ENCODE measurements around the gene CPVL.

Gene CPVL

GRCh38 chr7:29007127-29007526 lies 139.2 kb downstream of the CPVL start:
- no peak for DNase-seq (ENCODE audit: low read depth in 1 of 2, low spot score in 1 of 2)

- DNase-seq (ENCODE audit: low read depth in 1 of 2, low spot score in 1 of 2): no peak
These were observed 140.5 kb downstream of the CPVL start for GRCh38 chr7:29005829-29006228.

GRCh38 chr7:29005406-29005805 lies 140.9 kb downstream of the CPVL start:
- no peak for DNase-seq (ENCODE audit: low read depth in 1 of 2, low spot score in 1 of 2)

GRCh38 chr7:29003703-29004102 lies 142.6 kb downstream of the CPVL start:
- DNase-seq (ENCODE audit: low read depth in 1 of 2, low spot score in 1 of 2): no peak

- DNase-seq (ENCODE audit: low read depth in 1 of 2, low spot score in 1 of 2): no peak
These were observed 145.6 kb downstream of the CPVL start for GRCh38 chr7:29000717-29001076.

- no peak for DNase-seq (ENCODE audit: low read depth in 1 of 2, low spot score in 1 of 2)
These were observed 146.2 kb downstream of the CPVL start for GRCh38 chr7:28999895-29000716.

- DNase-seq (ENCODE audit: low read depth in 1 of 2, low spot score in 1 of 2): no peak
These were observed 146.9 kb downstream of the CPVL start for GRCh38 chr7:28999427-28999826.

GRCh38 chr7:28998105-28998504 lies 148.2 kb downstream of the CPVL start:
- DNase-seq (ENCODE audit: low read depth in 1 of 2, low spot score in 1 of 2): no peak

GRCh38 chr7:28996836-28997235 lies 149.5 kb downstream of the CPVL start:
- no peak for DNase-seq (ENCODE audit: low read depth in 1 of 2, low spot score in 1 of 2)

GRCh38 chr7:28993371-28993770 lies 153.0 kb downstream of the CPVL start:
- no peak for DNase-seq (ENCODE audit: low read depth in 1 of 2, low spot score in 1 of 2)

- no peak for DNase-seq (ENCODE audit: low read depth in 1 of 2, low spot score in 1 of 2)
These were observed 153.5 kb downstream of the CPVL start for GRCh38 chr7:28992798-28993197.

GRCh38 chr7:28990200-28990960 lies 156.0 kb downstream of the CPVL start:
- DNase-seq (ENCODE audit: low read depth in 1 of 2, low spot score in 1 of 2): no peak

GRCh38 chr7:28989211-28989980 lies 156.9 kb downstream of the CPVL start:
- no peak for DNase-seq (ENCODE audit: low read depth in 1 of 2, low spot score in 1 of 2)

- DNase-seq (ENCODE audit: low read depth in 1 of 2, low spot score in 1 of 2): no peak
These were observed 157.5 kb downstream of the CPVL start for GRCh38 chr7:28988810-28989209.

- DNase-seq (ENCODE audit: low read depth in 1 of 2, low spot score in 1 of 2): no peak
These were observed 158.2 kb downstream of the CPVL start for GRCh38 chr7:28988091-28988490.

GRCh38 chr7:28986765-28987110 lies 159.6 kb downstream of the CPVL start:
- no peak for DNase-seq (ENCODE audit: low read depth in 1 of 2, low spot score in 1 of 2)

GRCh38 chr7:28986028-28986764 lies 160.1 kb downstream of the CPVL start:
- DNase-seq (ENCODE audit: low read depth in 1 of 2, low spot score in 1 of 2): no peak

GRCh38 chr7:28984631-28985030 lies 161.7 kb downstream of the CPVL start:
- DNase-seq (ENCODE audit: low read depth in 1 of 2, low spot score in 1 of 2): no peak

- DNase-seq (ENCODE audit: low read depth in 1 of 2, low spot score in 1 of 2): no peak
These were observed 162.1 kb downstream of the CPVL start for GRCh38 chr7:28984217-28984616.

GRCh38 chr7:28983396-28984190 lies 162.7 kb downstream of the CPVL start:
- DNase-seq (ENCODE audit: low read depth in 1 of 2, low spot score in 1 of 2): no peak

GRCh38 chr7:28981161-28981465 lies 165.2 kb downstream of the CPVL start:
- DNase-seq (ENCODE audit: low read depth in 1 of 2, low spot score in 1 of 2): no peak
